Thoracic aorta (tissue), 2 donors: ENCODE measurements around the gene MIX23. TPM values are rescaled to one million over a fixed set of nuclear protein-coding genes. Genes with fewer than 3 reads are reported as not detected.

Experiments
- ATAC-seq: fragments of 150-250 bp; one replicate; pipeline ENCODE4 v1.8.0; 2017; ENCODE audit warnings: low read depth; ENCODE audit not compliant: insufficient number of reproducible peaks, low FRiP score
- DNase-seq: peaks from one replicate; pipeline ENCODE4 v3.0.0-alpha.2; 2020; ENCODE audit warnings: low spot score
- H3K27ac ChIP-seq, 2 donors: fragments of 200-600 bp; sonication (generic); 1 replicate in 1 of 2; 2 replicates in 1 of 2; pipeline ENCODE4 v1.5.1; 2016; ENCODE audit warnings: mild to moderate bottlenecking in 2 of 2, moderate library complexity in 2 of 2
- H3K27me3 ChIP-seq: fragments of 200-600 bp; sonication (generic); replicated peaks from 2 replicates; pipeline ENCODE4 v1.6.0; 2016; ENCODE audit warnings: mild to moderate bottlenecking; ENCODE audit not compliant: insufficient read depth
- H3K36me3 ChIP-seq: fragments of 200-600 bp; sonication (generic); one replicate; pipeline ENCODE4 v1.5.1; 2016
- H3K4me1 ChIP-seq, 2 donors: fragments of 200-600 bp; sonication (generic); 1 replicate in 1 of 2; 2 replicates in 1 of 2; pipeline versions ENCODE4 v1.5.1 to v1.6.0; 2016; ENCODE audit warnings: low read depth in 2 of 2, mild to moderate bottlenecking in 1 of 2; ENCODE audit not compliant: control insufficient read depth in 1 of 2
- H3K4me3 ChIP-seq: fragments of 200-600 bp; sonication (generic); 2 replicates; pipeline ENCODE4 v1.5.1; 2016; ENCODE audit warnings: mild to moderate bottlenecking
- H3K9me3 ChIP-seq: fragments of 200-600 bp; sonication (generic); 2 replicates; pipeline ENCODE4 v1.5.1; 2016
- CTCF ChIP-seq: fragments of 200-600 bp; sonication (generic); IDR thresholded peaks from one replicate; pipeline ENCODE4 v1.5.1; 2019; ENCODE audit warnings: antibody characterized with exemption
- total RNA-seq, 2 donors: library from RNA; depleted of rRNA; stranded (reverse); fragments of >200 nt; gene quantifications; one replicate each; pipeline versions ENCODE4 v1.1.0 to v1.2.3, GENCODE V29; 2016

Gene MIX23
- total RNA-seq, 2 donors from 2014 or later: 10.7 to 13.4 TPM

- peak overlapping the region; percentile 86 to 91 for H3K27ac ChIP-seq
- TF ChIP-seq CTCF: no peak
- peaks cover 3% of the 10 kb centered on the region for H3K36me3 ChIP-seq
- no peaks in the 10 kb centered on the region for H3K9me3 ChIP-seq
- peaks cover 14 to 23% of the 10 kb centered on the region in 2 donors for H3K4me1 ChIP-seq
- H3K27me3 ChIP-seq: no peaks in the 10 kb centered on the region
- peak overlapping the region; percentile 87 for H3K4me3 ChIP-seq
- DNase-seq: no peak
- ATAC-seq: no peak
These were observed 33.9 kb upstream of the MIX23 start for GRCh38 chr3:122416966-122417365.

GRCh38 chr3:122415762-122416654 lies 33.0 kb upstream of the MIX23 start, which contains the start of gene WDR5B:
WDR5B (minus strand) TSS chr3:122416062; CDS start chr3:122415528, 534 bp downstream.
- H3K4me3 ChIP-seq: peak within 1 kb of the TSS; percentile 87
- H3K36me3 ChIP-seq: no peaks in the 10 kb centered on the region
- no peaks in the 10 kb centered on the region for H3K9me3 ChIP-seq
- H3K4me1 ChIP-seq: peaks cover 14 to 23% of the 10 kb centered on the region in 2 donors
- ATAC-seq (peak; percentile 99), DNase-seq (peak; percentile 87)
- H3K27ac ChIP-seq: peak within 1 kb of the TSS; percentile 86 to 91
- H3K27me3 ChIP-seq: no peaks in the 10 kb centered on the region
- TF ChIP-seq CTCF: peak; percentile 8

- Histone ChIP-seq H3K27ac (peak overlapping the region; percentile 86 to 91), H3K36me3 (no peaks in the 10 kb centered on the region), H3K9me3 (no peaks in the 10 kb centered on the region), H3K4me1 (peaks cover 14 to 23% of the 10 kb centered on the region in 2 donors), H3K27me3 (no peaks in the 10 kb centered on the region), H3K4me3 (peak overlapping the region; percentile 87)
- DNase-seq (no peak), ATAC-seq (no peak)
- no peak for TF ChIP-seq CTCF
These were observed 32.2 kb upstream of the MIX23 start for GRCh38 chr3:122415104-122415744.

- ATAC-seq: no peak
- Histone ChIP-seq H3K4me3 (no peak overlapping the region), H3K27me3 (no peaks in the 10 kb centered on the region), H3K9me3 (no peaks in the 10 kb centered on the region), H3K36me3 (peaks cover 4% of the 10 kb centered on the region), H3K27ac (peak overlapping the region in 1 of 2 donors; percentile 86), H3K4me1 (peaks cover 14 to 23% of the 10 kb centered on the region in 2 donors)
- TF ChIP-seq CTCF: no peak
- no peak for DNase-seq
These were observed 31.4 kb upstream of the MIX23 start for GRCh38 chr3:122414391-122414790.

GRCh38 chr3:122410639-122411038 lies 27.6 kb upstream of the MIX23 start:
- TF ChIP-seq CTCF: no peak
- H3K27me3 ChIP-seq: no peaks in the 10 kb centered on the region
- ATAC-seq: no peak
- no peaks in the 10 kb centered on the region for H3K9me3 ChIP-seq
- H3K27ac ChIP-seq: no peak overlapping the region
- peaks cover 23% of the 10 kb centered on the region for H3K36me3 ChIP-seq
- H3K4me1 ChIP-seq: peaks cover 9 to 12% of the 10 kb centered on the region in 2 donors
- DNase-seq: no peak
- no peak overlapping the region for H3K4me3 ChIP-seq
